Right lobe of liver (tissue), 4 donors: ENCODE measurements around the gene COTL1.

Source experiments
- CTCF ChIP-seq, 4 donors: fragments of 200-600 bp in 3 of 4; fragments of 450-650 bp in 1 of 4; IDR thresholded peaks; one replicate each; pipeline versions ENCODE4 v1.5.1 to v1.8.0; 2016 to 2022; ENCODE audit warnings: antibody characterized with exemption in 4 of 4, mild to moderate bottlenecking in 2 of 4
- POLR2A ChIP-seq: fragments of 450-650 bp; IDR thresholded peaks from one replicate; pipeline ENCODE4 v1.6.1; 2017; ENCODE audit warnings: antibody characterized with exemption, mild to moderate bottlenecking
- donor health status: DM: no; HTN: no; CAD: no.
- donor health status: DM: no; HTN: no; CAD: no.
- donor health status: DM: no; HTN: yes; CAD: no.

GRCh38 chr16:84561291-84561690, 56.6 kb downstream of the COTL1 start:
- TF ChIP-seq CTCF (IDR thresholded peaks at IDR 0.05) (no peak), POLR2A (no peak)
